Right atrium auricular region (tissue), 2 donors: Measurements from ENCODE around the gene CYB5B. TPM values are rescaled to one million over a fixed set of nuclear protein-coding genes. Genes with fewer than 3 reads are reported as not detected.
"Not testable (repeated sequence)": the region's sequence is repeated elsewhere in the genome, so short reads cannot be mapped to it uniquely, and the experiment has no call there.

Source experiments
- DNase-seq: peaks from one replicate; pipeline ENCODE4 v3.0.0-alpha.2; 2019; ENCODE audit warnings: low spot score
- H3K27ac ChIP-seq, 2 donors: fragments of 200-600 bp; sonication (generic); 1 replicate in 1 of 2; 2 replicates in 1 of 2; pipeline ENCODE4 v1.5.1; 2016 to 2019
- H3K27me3 ChIP-seq, 2 donors: fragments of 200-600 bp; sonication (generic); one replicate each; pipeline versions ENCODE4 v1.5.1 to v1.6.0; 2017 to 2019
- H3K36me3 ChIP-seq: fragments of 200-600 bp; sonication (generic); one replicate; pipeline ENCODE4 v1.5.1; 2016
- H3K4me1 ChIP-seq, 2 donors: fragments of 200-600 bp; sonication (generic); one replicate each; pipeline versions ENCODE4 v1.5.1 to v1.6.0; 2017 to 2019
- H3K4me3 ChIP-seq, 2 donors: fragments of 200-600 bp; sonication (generic); 1 replicate in 1 of 2; 2 replicates in 1 of 2; pipeline ENCODE4 v1.5.1; 2017 to 2019; ENCODE audit warnings: mild to moderate bottlenecking in 1 of 2, moderate library complexity in 1 of 2
- H3K9me3 ChIP-seq, 2 donors: fragments of 200-600 bp; sonication (generic); one replicate each; pipeline ENCODE4 v1.5.1; 2019
- CTCF ChIP-seq, 2 donors: fragments of 200-600 bp; sonication (generic); IDR thresholded peaks; one replicate each; pipeline ENCODE4 v1.5.1; 2019; ENCODE audit warnings: antibody characterized with exemption in 2 of 2
- total RNA-seq, 2 donors: library from RNA; depleted of rRNA; stranded (reverse); fragments of >200 nt; gene quantifications; one replicate each; pipeline ENCODE4 v1.1.0, GENCODE V29; 2016

CYB5B gene
- total RNA-seq, 2 donors from 2014 or later = 29.4 to 31.9 TPM

GRCh38 chr16:69419956-69420355, 4.5 kb upstream of the CYB5B start:
- TF ChIP-seq CTCF (IDR thresholded peaks at IDR 0.05) = no peak
- H3K36me3 ChIP-seq = no peaks in the 10 kb centered on the region
- H3K4me1 ChIP-seq = peaks cover 0 to 8% of the 10 kb centered on the region in 2 donors
- no peak overlapping the region for H3K27ac ChIP-seq
- DNase-seq = no peak
- no peaks in the 10 kb centered on the region for H3K9me3 ChIP-seq
- no peak overlapping the region for H3K4me3 ChIP-seq
- H3K27me3 ChIP-seq = no peaks in the 10 kb centered on the region

- no peak for DNase-seq
- no peaks in the 10 kb centered on the region for H3K36me3 ChIP-seq
- no peak for TF ChIP-seq CTCF (IDR thresholded peaks at IDR 0.05)
- no peak overlapping the region for H3K27ac ChIP-seq
- H3K27me3 ChIP-seq = no peaks in the 10 kb centered on the region
- H3K4me3 ChIP-seq = peak overlapping the region in 1 of 2 donors; percentile 92
- peaks cover 0 to 10% of the 10 kb centered on the region in 2 donors for H3K4me1 ChIP-seq
- no peaks in the 10 kb centered on the region for H3K9me3 ChIP-seq
These were observed 1.2 kb upstream of the CYB5B start for GRCh38 chr16:69423189-69423588.

- DNase-seq = no peak
- peaks cover 0 to 10% of the 10 kb centered on the region in 2 donors for H3K4me1 ChIP-seq
- TF ChIP-seq CTCF (IDR thresholded peaks at IDR 0.05) = no peak
These were observed 741 bp downstream of the CYB5B start for GRCh38 chr16:69424935-69425784.

GRCh38 chr16:69428652-69429051, 4.2 kb downstream of the CYB5B start:
- no peaks in the 10 kb centered on the region for H3K27me3 ChIP-seq
- no peak overlapping the region for H3K27ac ChIP-seq
- peaks cover 20% of the 10 kb centered on the region for H3K36me3 ChIP-seq
- no peaks in the 10 kb centered on the region for H3K9me3 ChIP-seq
- DNase-seq = no peak
- no peak overlapping the region for H3K4me3 ChIP-seq
- H3K4me1 ChIP-seq = peaks cover 0 to 10% of the 10 kb centered on the region in 2 donors
- no peak for TF ChIP-seq CTCF (IDR thresholded peaks at IDR 0.05)

More at GRCh38 chr16:69424935-69425784, 741 bp downstream of the CYB5B start:
- peak overlapping the region; percentile 63 to 92 for H3K4me3 ChIP-seq
- no peaks in the 10 kb centered on the region for H3K27me3 ChIP-seq
- peaks cover 2% of the 10 kb centered on the region for H3K36me3 ChIP-seq
- H3K27ac ChIP-seq = peak overlapping the region; percentile 71 to 86
- no peaks in the 10 kb centered on the region for H3K9me3 ChIP-seq

GRCh38 chr16:69429058-69429640, 4.7 kb downstream of the CYB5B start:
- peaks cover 20% of the 10 kb centered on the region for H3K36me3 ChIP-seq
- not testable (repeated sequence) for H3K27ac ChIP-seq

GRCh38 chr16:69431948-69432468, 7.6 kb downstream of the CYB5B start:
- H3K36me3 ChIP-seq = peaks cover 20% of the 10 kb centered on the region
- no peak overlapping the region for H3K4me3 ChIP-seq
- DNase-seq = no peak
- peaks cover 0 to 10% of the 10 kb centered on the region in 2 donors for H3K4me1 ChIP-seq
- H3K27me3 ChIP-seq = no peaks in the 10 kb centered on the region
- no peaks in the 10 kb centered on the region for H3K9me3 ChIP-seq
- TF ChIP-seq CTCF (IDR thresholded peaks at IDR 0.05) = no peak
- no peak overlapping the region for H3K27ac ChIP-seq

More at GRCh38 chr16:69429058-69429640, 4.7 kb downstream of the CYB5B start:
- DNase-seq, H3K27me3 ChIP-seq, H3K9me3 ChIP-seq, H3K4me3 ChIP-seq: not testable (repeated sequence)
- peaks cover 0 to 10% of the 10 kb centered on the region in 2 donors for H3K4me1 ChIP-seq
